OCI-LY7 (cell line): ENCODE measurements around the gene RCAN3. TPM values are rescaled to one million over a fixed set of nuclear protein-coding genes. Genes with fewer than 3 reads are reported as not detected.
"Not testable (repeated sequence)": the region's sequence is repeated elsewhere in the genome, so short reads cannot be mapped to it uniquely, and the experiment has no call there.

Source experiments
- BruUV-seq: library from RNA; stranded (reverse); fragments of 400-500 nt; replicated peaks from 2 replicates; lab custom pipeline; 2021; lab: Mats Ljungman, UMichigan
- CTCF ChIA-PET: fragments of 300-600 bp; sonication (Branson Sonifier 250); formaldehyde crosslinking; loops from one replicate; lab custom pipeline; 2022; ENCODE audit warnings: antibody characterized with exemption; ENCODE audit not compliant: unreplicated experiment; lab: Charles Lee
- POLR2A ChIA-PET: fragments of 300-600 bp; sonication (Branson Sonifier 250); formaldehyde crosslinking; loops from one replicate; lab custom pipeline; 2022; ENCODE audit warnings: antibody characterized with exemption; lab: Charles Lee
- DNase-seq: peaks from one replicate; pipeline ENCODE4 v3.0.0-alpha.2; 2015; ENCODE audit warnings: low spot score
- H2AFZ ChIP-seq: fragments of 200-600 bp; sonication (generic), shearing (Covaris generic); 2 replicates; pipeline ENCODE4 v1.6.1; 2014; ENCODE audit warnings: mild to moderate bottlenecking, antibody characterized with exemption, low read length, moderate library complexity
- H3K27ac ChIP-seq: fragments of 200-600 bp; sonication (generic); 2 replicates; pipeline ENCODE4 v1.5.1; 2014; ENCODE audit warnings: mixed run types, low read depth, mild to moderate bottlenecking, moderate library complexity, low read length, inconsistent platforms; ENCODE audit not compliant: poor library complexity, severe bottlenecking
- H3K36me3 ChIP-seq: fragments of 200-600 bp; sonication (generic); 2 replicates; pipeline ENCODE4 v1.6.1; 2014; ENCODE audit warnings: mild to moderate bottlenecking, antibody characterized with exemption, low read length, moderate library complexity, mixed read lengths; ENCODE audit not compliant: insufficient read depth
- H3K4me1 ChIP-seq: fragments of 200-600 bp; sonication (generic); 2 replicates; pipeline ENCODE4 v1.5.1; 2014; ENCODE audit warnings: mild to moderate bottlenecking, low read length; ENCODE audit not compliant: insufficient read depth, poor library complexity, severe bottlenecking
- H3K4me2 ChIP-seq: fragments of 200-600 bp; sonication (generic); 2 replicates; pipeline ENCODE4 v1.6.1; 2014; ENCODE audit warnings: mild to moderate bottlenecking, low read length
- H3K4me3 ChIP-seq: fragments of 200-600 bp; sonication (generic); 2 replicates; pipeline ENCODE4 v1.5.1; 2014; ENCODE audit warnings: mild to moderate bottlenecking, low read depth, low read length; ENCODE audit not compliant: poor library complexity, severe bottlenecking
- H3K79me2 ChIP-seq: fragments of 200-600 bp; sonication (generic); 2 replicates; pipeline ENCODE4 v1.6.1; 2016; ENCODE audit warnings: low read depth, mild to moderate bottlenecking, low read length, moderate library complexity, mixed read lengths; ENCODE audit not compliant: insufficient read depth
- H3K9me2 ChIP-seq: fragments of 200-600 bp; sonication (generic); 2 replicates; pipeline ENCODE4 v1.6.1; 2016; ENCODE audit warnings: mild to moderate bottlenecking, low read length, mixed read lengths; ENCODE audit not compliant: insufficient read depth
- H3K9me3 ChIP-seq: fragments of 200-600 bp; sonication (generic); 2 replicates; pipeline ENCODE4 v1.6.1; 2014; ENCODE audit warnings: mild to moderate bottlenecking, mixed run types, low read length, mixed read lengths
- H4K20me1 ChIP-seq: fragments of 200-600 bp; sonication (generic); 2 replicates; pipeline ENCODE4 v1.6.1; 2014; ENCODE audit warnings: mild to moderate bottlenecking, antibody characterized with exemption, low read length, moderate library complexity, mixed read lengths; ENCODE audit not compliant: insufficient read depth
- CTCF ChIP-seq: fragments of 200-600 bp; sonication (generic); conservative IDR thresholded peaks from 2 replicates; pipeline ENCODE4 v1.5.1; 2014; ENCODE audit warnings: mild to moderate bottlenecking, antibody characterized with exemption, low read length, moderate library complexity, mixed read lengths
- EZH2phosphoT487 ChIP-seq: fragments of 200-600 bp; sonication (generic); IDR thresholded peaks from 2 replicates; pipeline ENCODE4 v1.6.1; 2018; ENCODE audit warnings: low read depth, borderline replicate concordance, mild to moderate bottlenecking, mixed run types, antibody characterized with exemption, low read length, moderate library complexity, mixed read lengths
- intact Hi-C: fragments of 100-400 bp; cut with micrococcal nuclease; formaldehyde crosslinking; loops from one replicate; pipeline ENCODE4 v1.10.0; 2022; ENCODE audit not compliant: unreplicated experiment
- total RNA-seq, 2 experiments: library from RNA; depleted of rRNA in 1 of 2; stranded (reverse); fragments of >200 nt in 1 of 2; shearing (Covaris generic) in 1 of 2; gene quantifications; 2 replicates each; pipeline ENCODE4 v1.2.3, GENCODE V29; 2014 to 2022

The RCAN3 gene
- total RNA-seq, 2 experiments from 2014 or later: 13.0 to 47.8 TPM

- Histone ChIP-seq H3K4me2 (no peak overlapping the region), H3K27ac (no peak overlapping the region), H3K79me2 (no peaks in the 10 kb centered on the region), H3K4me3 (no peak overlapping the region), H3K9me3 (no peaks in the 10 kb centered on the region), H4K20me1 (no peaks in the 10 kb centered on the region), H2AFZ (no peak overlapping the region), H3K36me3 (peaks cover 26% of the 10 kb centered on the region), H3K4me1 (peaks cover 8% of the 10 kb centered on the region), H3K9me2 (no peaks in the 10 kb centered on the region)
- CTCF ChIA-PET: no interaction called here
- DNase-seq: no peak
- TF ChIP-seq CTCF (no peak), EZH2phosphoT487 (no peak)
- no TSS peak for BruUV-seq
- intact Hi-C loops: no loop called here
- POLR2A ChIA-PET: interaction anchor here (0.6 to 4.4 kb wide), 7 partner anchors 9 to 1259 kb away, joined by 3 to 29 read pairs (median 3); no protein-coding TSS in a partner anchor
Observed at GRCh38 chr1:24514946-24515345, 12.3 kb downstream of the RCAN3 start.

DNA sequence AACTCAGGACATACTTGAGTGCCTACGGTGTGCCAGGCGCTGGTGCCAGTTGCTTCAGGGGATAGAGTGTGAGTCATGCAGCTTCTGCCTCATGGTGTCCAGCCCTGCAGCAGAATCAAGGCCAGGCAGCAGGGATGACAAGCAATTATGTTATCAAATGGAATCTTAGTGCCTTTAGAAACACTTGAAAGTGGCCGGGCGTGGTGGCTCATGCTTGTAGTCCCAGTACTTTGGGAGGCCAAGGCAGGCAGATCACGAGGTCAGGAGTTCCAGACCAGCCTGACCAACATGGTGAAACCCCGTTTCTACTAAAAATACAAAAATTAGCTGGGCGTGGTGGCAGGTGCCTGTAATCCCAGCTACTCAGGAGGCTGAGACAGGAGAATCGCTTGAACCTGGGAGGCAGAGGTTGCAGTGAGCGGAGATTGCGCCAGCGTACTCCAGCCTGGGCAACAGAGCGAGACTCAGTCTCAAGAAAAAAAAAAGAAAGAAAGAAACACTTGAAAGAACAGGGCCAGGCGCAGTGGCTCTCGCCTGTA is 13.1 kb downstream of the RCAN3 start:
- POLR2A ChIA-PET: interaction anchor here (0.7 to 4.4 kb wide), 5 partner anchors 9 to 582 kb away, joined by 3 to 29 read pairs (median 3); no protein-coding TSS in a partner anchor
- H3K9me2 ChIP-seq, intact Hi-C loops, H4K20me1 ChIP-seq, H3K27ac ChIP-seq, H3K4me3 ChIP-seq, H3K4me1 ChIP-seq, H3K79me2 ChIP-seq, H2AFZ ChIP-seq, DNase-seq, H3K9me3 ChIP-seq, BruUV-seq, H3K4me2 ChIP-seq: not testable (repeated sequence)
- H3K36me3 ChIP-seq: peaks cover 31% of the 10 kb centered on the region
- CTCF ChIA-PET: interaction anchor here (0.6 kb wide), 1 partner anchor 147 kb away, joined by 5 read pairs; no protein-coding TSS in a partner anchor

DNA sequence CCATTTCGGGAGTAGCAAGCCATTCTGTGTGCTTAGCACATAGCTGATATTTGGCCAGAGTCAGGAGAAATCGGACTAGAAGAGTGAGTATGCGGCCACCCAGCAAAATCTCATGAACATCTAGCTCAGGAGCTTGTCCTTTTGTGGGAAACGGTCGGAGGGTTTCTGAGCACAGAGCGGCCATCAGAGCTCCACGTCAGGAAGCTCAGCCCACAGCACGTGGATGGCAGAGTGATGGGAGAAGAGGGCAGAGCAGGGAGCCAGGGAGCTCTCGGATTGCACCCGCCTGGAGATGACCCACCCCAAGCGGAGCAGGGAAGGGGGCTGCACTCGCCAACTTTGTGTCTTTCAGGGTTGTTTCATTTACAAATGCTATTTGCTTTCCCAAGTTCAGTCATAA is 13.9 kb downstream of the RCAN3 start:
- Histone ChIP-seq H3K4me2 (no peak overlapping the region), H3K36me3 (peaks cover 39% of the 10 kb centered on the region)
- POLR2A ChIA-PET: interaction anchor here (2.6 to 4.4 kb wide), 2 partner anchors 10 to 19 kb away, joined by 8 to 29 read pairs; no protein-coding TSS in a partner anchor

More for the DNA sequence above, 13.9 kb downstream of the RCAN3 start:
- H3K79me2 ChIP-seq: peaks cover 5% of the 10 kb centered on the region; the same call in 1 of the 2 replicates
- no peaks in the 10 kb centered on the region for H3K9me2 ChIP-seq
- no peaks in the 10 kb centered on the region for H3K9me3 ChIP-seq
- H3K27ac ChIP-seq: no peak overlapping the region
- H4K20me1 ChIP-seq: no peaks in the 10 kb centered on the region
- intact Hi-C loops: no loop called here
- no peak overlapping the region for H3K4me3 ChIP-seq
- CTCF ChIA-PET: interaction anchor here (1.0 kb wide), 1 partner anchor 31 kb away, joined by 3 read pairs; no protein-coding TSS in a partner anchor
- TF ChIP-seq EZH2phosphoT487 (no peak), CTCF (no peak)
- DNase-seq: no peak
- BruUV-seq: no TSS peak
- H3K4me1 ChIP-seq: peaks cover 16% of the 10 kb centered on the region
- no peak overlapping the region for H2AFZ ChIP-seq
